Muscle of leg (tissue), 11 donors: ENCODE measurements around the gene TMEM235. TPM values are rescaled to one million over a fixed set of nuclear protein-coding genes. Genes with fewer than 3 reads are reported as not detected.

Experiments
- DNase-seq: peaks from one replicate; pipeline ENCODE4 v3.0.0; 2013
- H3K27ac ChIP-seq: one replicate; pipeline ENCODE4 v1.5.1; 2013; ENCODE audit warnings: mild to moderate bottlenecking, low read length, control low read depth
- H3K27me3 ChIP-seq: one replicate; pipeline ENCODE4 v1.6.1; 2013; ENCODE audit warnings: low read length; ENCODE audit not compliant: control insufficient read depth, insufficient read depth
- H3K36me3 ChIP-seq: one replicate; pipeline ENCODE4 v1.6.1; 2013; ENCODE audit warnings: low read length; ENCODE audit not compliant: control insufficient read depth, insufficient read depth
- H3K4me1 ChIP-seq: one replicate; pipeline ENCODE4 v1.6.1; 2013; ENCODE audit warnings: low read length; ENCODE audit not compliant: control insufficient read depth, insufficient read depth
- H3K4me3 ChIP-seq: one replicate; pipeline ENCODE4 v1.5.1; 2013; ENCODE audit warnings: low read length, control low read depth
- H3K9me3 ChIP-seq: replicated peaks from 2 replicates; pipeline ENCODE4 v1.6.1; 2013; ENCODE audit warnings: low read depth, low read length; ENCODE audit not compliant: control insufficient read depth
- WGBS: methylation state at CpG from one replicate; pipeline ENCODE4 v1.1.5; 2013; ENCODE audit warnings: missing lambda C conversion rate; ENCODE audit not compliant: insufficient coverage; 5-methylcytosine and 5-hydroxymethylcytosine counted together
- polyA plus RNA-seq, 8 donors: library from polyadenylated mRNA; unstranded; fragments of 120-200 nt; gene quantifications; one replicate each; pipeline versions ENCODE4 v1.2.1 to v1.2.3, GENCODE V29; 2013; ENCODE audit warnings: inconsistent platforms in 1 of 8, low replicate concordance in 1 of 8; ENCODE audit not compliant: insufficient read length in 8 of 8, insufficient read depth in 1 of 8
- total RNA-seq: library from RNA; stranded (reverse); fragments of 120-200 nt; gene quantifications from one replicate; pipeline ENCODE4 v1.2.4, GENCODE V29; 2013

TMEM235 gene
- total and polyA plus RNA-seq, 9 donors: 0.04 to 0.14 (median 0.10) TPM; not detected in 6

GRCh38 chr17:78273813-78274212 is 42.4 kb downstream of the TMEM235 start:
- no peak overlapping the region for H3K4me3 ChIP-seq
- peaks cover 32% of the 10 kb centered on the region for H3K27me3 ChIP-seq
- DNase-seq: no peak
- H3K9me3 ChIP-seq: no peaks in the 10 kb centered on the region
- peaks cover 53% of the 10 kb centered on the region for H3K4me1 ChIP-seq
- 91% methylated on average over 4 of the region's 6 CpGs for WGBS
- no peak overlapping the region for H3K27ac ChIP-seq
- H3K36me3 ChIP-seq: no peaks in the 10 kb centered on the region

- Histone ChIP-seq H3K27ac (no peak overlapping the region), H3K27me3 (peaks cover 17% of the 10 kb centered on the region), H3K36me3 (no peaks in the 10 kb centered on the region), H3K9me3 (no peaks in the 10 kb centered on the region), H3K4me1 (peaks cover 45% of the 10 kb centered on the region), H3K4me3 (no peak overlapping the region)
- DNase-seq: no peak
- WGBS: no CpG with 5 or more reads among the region's 5 CpGs
Observed at GRCh38 chr17:78275355-78275754, 43.9 kb downstream of the TMEM235 start.

GRCh38 chr17:78276098-78276887 is 44.9 kb downstream of the TMEM235 start:
- Histone ChIP-seq H3K4me1 (peaks cover 39% of the 10 kb centered on the region), H3K27me3 (peaks cover 11% of the 10 kb centered on the region), H3K9me3 (no peaks in the 10 kb centered on the region), H3K27ac (no peak overlapping the region), H3K36me3 (no peaks in the 10 kb centered on the region), H3K4me3 (no peak overlapping the region)
- no peak for DNase-seq
- WGBS: 87% methylated on average over 5 of the region's 15 CpGs

- H3K4me1 ChIP-seq: peaks cover 22% of the 10 kb centered on the region
- H3K27ac ChIP-seq: peak overlapping the region; percentile 40
- H3K4me3 ChIP-seq: no peak overlapping the region
- no peaks in the 10 kb centered on the region for H3K27me3 ChIP-seq
- no peaks in the 10 kb centered on the region for H3K9me3 ChIP-seq
- 45% methylated on average over 5 of the region's 11 CpGs for WGBS
- DNase-seq: peak; percentile 77
- H3K36me3 ChIP-seq: no peaks in the 10 kb centered on the region
Observed at GRCh38 chr17:78278139-78278741, 46.8 kb downstream of the TMEM235 start.

- H3K27ac ChIP-seq: peak overlapping the region; percentile 72
- no peak overlapping the region for H3K4me3 ChIP-seq
- H3K9me3 ChIP-seq: no peaks in the 10 kb centered on the region
- no peak for DNase-seq
- no peaks in the 10 kb centered on the region for H3K36me3 ChIP-seq
- H3K4me1 ChIP-seq: peaks cover 22% of the 10 kb centered on the region
- WGBS: 100% methylated on average over 2 of the region's 5 CpGs
- H3K27me3 ChIP-seq: no peaks in the 10 kb centered on the region
Observed at GRCh38 chr17:78279360-78279990, 48.0 kb downstream of the TMEM235 start.

GRCh38 chr17:78281249-78281845 is 49.9 kb downstream of the TMEM235 start:
- WGBS: 76% methylated on average over 5 of the region's 17 CpGs
- no peak overlapping the region for H3K4me3 ChIP-seq

GRCh38 chr17:78284146-78284545 is 52.7 kb downstream of the TMEM235 start:
- no peak overlapping the region for H3K27ac ChIP-seq

More at GRCh38 chr17:78281249-78281845, 49.9 kb downstream of the TMEM235 start:
- Histone ChIP-seq H3K9me3 (no peaks in the 10 kb centered on the region), H3K36me3 (no peaks in the 10 kb centered on the region), H3K27me3 (no peaks in the 10 kb centered on the region), H3K4me1 (peaks cover 22% of the 10 kb centered on the region), H3K27ac (no peak overlapping the region)
- DNase-seq: no peak

GRCh38 chr17:78289004-78289403 is 57.6 kb downstream of the TMEM235 start:
- Histone ChIP-seq H3K4me1 (peaks cover 14% of the 10 kb centered on the region), H3K27me3 (no peaks in the 10 kb centered on the region), H3K27ac (no peak overlapping the region), H3K9me3 (no peaks in the 10 kb centered on the region), H3K4me3 (no peak overlapping the region), H3K36me3 (no peaks in the 10 kb centered on the region)
- WGBS: 72% methylated on average over 5 of the region's 6 CpGs
- DNase-seq: no peak

More at GRCh38 chr17:78284146-78284545, 52.7 kb downstream of the TMEM235 start:
- Histone ChIP-seq H3K27me3 (no peaks in the 10 kb centered on the region), H3K4me1 (peaks cover 9% of the 10 kb centered on the region), H3K4me3 (no peak overlapping the region), H3K36me3 (no peaks in the 10 kb centered on the region), H3K9me3 (no peaks in the 10 kb centered on the region)
- peak; percentile 59 for DNase-seq
- WGBS: 48% methylated on average over 8 of the region's 10 CpGs

GRCh38 chr17:78289802-78290363 is 58.5 kb downstream of the TMEM235 start:
- H3K4me1 ChIP-seq: peaks cover 19% of the 10 kb centered on the region
- H3K27ac ChIP-seq: no peak overlapping the region
- H3K27me3 ChIP-seq: no peaks in the 10 kb centered on the region
- 30% methylated on average over 15 of the region's 15 CpGs for WGBS
- no peak overlapping the region for H3K4me3 ChIP-seq
- no peaks in the 10 kb centered on the region for H3K9me3 ChIP-seq
- DNase-seq: peak; percentile 93
- no peaks in the 10 kb centered on the region for H3K36me3 ChIP-seq
